Hepatocyte (in vitro differentiated cells): Measurements from ENCODE around the gene CA12. TPM values are rescaled to one million over a fixed set of nuclear protein-coding genes. Genes with fewer than 3 reads are reported as not detected.

Experiments used
- DNase-seq: peaks from one replicate; pipeline ENCODE4 v3.0.0-alpha.2; 2016; ENCODE audit warnings: low spot score
- H2AFZ ChIP-seq: fragments of 200-600 bp; sonication (generic); 2 replicates; pipeline ENCODE4 v1.6.0; 2016; ENCODE audit warnings: antibody characterized with exemption, mild to moderate bottlenecking
- H3K27ac ChIP-seq: fragments of 200-600 bp; sonication (generic); 2 replicates; pipeline ENCODE4 v1.5.1; 2016; ENCODE audit warnings: mild to moderate bottlenecking
- H3K27me3 ChIP-seq: fragments of 200-600 bp; sonication (generic); 2 replicates; pipeline ENCODE4 v1.6.1; 2016
- H3K36me3 ChIP-seq: fragments of 200-600 bp; sonication (generic); replicated peaks from 2 replicates; pipeline ENCODE4 v1.5.1; 2016; ENCODE audit warnings: low read depth; ENCODE audit not compliant: insufficient read depth
- H3K4me1 ChIP-seq: fragments of 200-600 bp; sonication (generic); 2 replicates; pipeline ENCODE4 v1.5.1; 2016; ENCODE audit warnings: mild to moderate bottlenecking, moderate library complexity; ENCODE audit not compliant: insufficient read depth
- H3K4me2 ChIP-seq: fragments of 200-600 bp; sonication (generic); 2 replicates; pipeline ENCODE4 v1.6.0; 2016
- H3K4me3 ChIP-seq: fragments of 200-600 bp; sonication (generic); 2 replicates; pipeline ENCODE4 v1.5.1; 2016; ENCODE audit warnings: mild to moderate bottlenecking
- H3K79me2 ChIP-seq: fragments of 200-600 bp; sonication (generic); 2 replicates; pipeline ENCODE4 v1.6.0; 2017; ENCODE audit warnings: mild to moderate bottlenecking
- H3K9me2 ChIP-seq: fragments of 200-600 bp; sonication (generic); replicated peaks from 2 replicates; pipeline ENCODE4 v1.6.0; 2017; ENCODE audit warnings: mild to moderate bottlenecking; ENCODE audit not compliant: insufficient read depth
- H3K9me3 ChIP-seq: fragments of 200-600 bp; sonication (generic); 2 replicates; pipeline ENCODE4 v1.5.1; 2016; ENCODE audit warnings: low read depth, mild to moderate bottlenecking
- H4K20me1 ChIP-seq: fragments of 200-600 bp; sonication (generic); 2 replicates; pipeline ENCODE4 v1.6.0; 2016; ENCODE audit warnings: mild to moderate bottlenecking; ENCODE audit not compliant: insufficient read depth, poor library complexity, severe bottlenecking
- EZH2 ChIP-seq: fragments of 200-600 bp; sonication (generic); IDR thresholded peaks from 2 replicates; pipeline ENCODE4 v1.6.1; 2016; ENCODE audit warnings: antibody characterized with exemption, mild to moderate bottlenecking, borderline replicate concordance
- EZH2phosphoT487 ChIP-seq: fragments of 200-600 bp; sonication (generic); IDR thresholded peaks from one replicate; pipeline ENCODE4 v1.6.1; 2018; ENCODE audit warnings: antibody characterized with exemption, mild to moderate bottlenecking, low read depth, moderate library complexity; ENCODE audit not compliant: unreplicated experiment, severe bottlenecking
- WGBS: methylation state at CpG from one replicate; pipeline ENCODE4 v1.1.6; 2016; ENCODE audit warnings: low lambda C conversion rate; ENCODE audit errors: missing lambda C conversion rate; 5-methylcytosine and 5-hydroxymethylcytosine counted together
- polyA plus RNA-seq: library from polyadenylated mRNA; unstranded; fragments of >200 nt; fragmentation: Nextera tagmentation; extraction: Ambion mirVana; gene quantifications from 2 replicates; pipeline ENCODE4 v1.2.1, GENCODE V29; 2016
- total RNA-seq: library from RNA; depleted of rRNA; stranded (reverse); fragments of >200 nt; gene quantifications from 2 replicates; pipeline ENCODE4 v1.2.3, GENCODE V29; 2014
- TF ChIP-seq, protein P1 (sequence below): fragments of 200-600 bp; sonication (generic); IDR thresholded peaks from 2 replicates; pipeline ENCODE4 v1.5.1; 2016; ENCODE audit warnings: antibody characterized with exemption, mild to moderate bottlenecking; ENCODE audit not compliant: poor library complexity

Gene CA12
- total and polyA plus RNA-seq, 2 experiments from 2014 or later = 13.8 to 16.6 TPM

DNA sequence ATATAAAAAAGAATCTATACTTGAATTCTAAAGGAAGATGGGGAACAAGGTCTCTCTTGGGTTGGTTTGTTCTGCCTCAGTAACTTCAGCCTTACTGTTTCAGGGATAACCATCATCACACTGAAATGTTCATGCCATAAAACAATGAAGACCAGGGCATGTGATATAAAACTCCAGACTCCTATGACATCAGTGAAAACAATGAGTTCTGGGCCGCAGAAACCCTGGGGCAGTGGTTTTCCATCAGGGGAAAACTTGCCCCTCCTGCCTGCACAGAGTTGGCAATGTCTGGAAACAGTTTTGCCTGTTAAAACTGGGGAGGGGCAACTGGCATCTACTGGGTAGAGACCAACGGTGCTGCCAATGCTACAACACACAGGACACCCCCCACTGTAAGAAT is 46.8 kb downstream of the CA12 start:
- TF ChIP-seq, protein P1, sequence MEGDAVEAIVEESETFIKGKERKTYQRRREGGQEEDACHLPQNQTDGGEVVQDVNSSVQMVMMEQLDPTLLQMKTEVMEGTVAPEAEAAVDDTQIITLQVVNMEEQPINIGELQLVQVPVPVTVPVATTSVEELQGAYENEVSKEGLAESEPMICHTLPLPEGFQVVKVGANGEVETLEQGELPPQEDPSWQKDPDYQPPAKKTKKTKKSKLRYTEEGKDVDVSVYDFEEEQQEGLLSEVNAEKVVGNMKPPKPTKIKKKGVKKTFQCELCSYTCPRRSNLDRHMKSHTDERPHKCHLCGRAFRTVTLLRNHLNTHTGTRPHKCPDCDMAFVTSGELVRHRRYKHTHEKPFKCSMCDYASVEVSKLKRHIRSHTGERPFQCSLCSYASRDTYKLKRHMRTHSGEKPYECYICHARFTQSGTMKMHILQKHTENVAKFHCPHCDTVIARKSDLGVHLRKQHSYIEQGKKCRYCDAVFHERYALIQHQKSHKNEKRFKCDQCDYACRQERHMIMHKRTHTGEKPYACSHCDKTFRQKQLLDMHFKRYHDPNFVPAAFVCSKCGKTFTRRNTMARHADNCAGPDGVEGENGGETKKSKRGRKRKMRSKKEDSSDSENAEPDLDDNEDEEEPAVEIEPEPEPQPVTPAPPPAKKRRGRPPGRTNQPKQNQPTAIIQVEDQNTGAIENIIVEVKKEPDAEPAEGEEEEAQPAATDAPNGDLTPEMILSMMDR = no peak
- TF ChIP-seq EZH2 (no peak), EZH2phosphoT487 (no peak)
- H3K9me3 ChIP-seq = no peaks in the 10 kb centered on the region
- H3K4me1 ChIP-seq = peaks cover 9% of the 10 kb centered on the region
- no peak overlapping the region for H3K4me3 ChIP-seq
- H4K20me1 ChIP-seq = no peaks in the 10 kb centered on the region
- 74% methylated on average over 2 of the region's 2 CpGs for WGBS
- H3K79me2 ChIP-seq = no peaks in the 10 kb centered on the region
- H3K4me2 ChIP-seq = no peak overlapping the region
- H3K36me3 ChIP-seq = no peaks in the 10 kb centered on the region
- no peaks in the 10 kb centered on the region for H3K27me3 ChIP-seq
- H3K27ac ChIP-seq = no peak overlapping the region
- H2AFZ ChIP-seq = no peak overlapping the region
- no peak for DNase-seq
- H3K9me2 ChIP-seq = no peaks in the 10 kb centered on the region

DNA sequence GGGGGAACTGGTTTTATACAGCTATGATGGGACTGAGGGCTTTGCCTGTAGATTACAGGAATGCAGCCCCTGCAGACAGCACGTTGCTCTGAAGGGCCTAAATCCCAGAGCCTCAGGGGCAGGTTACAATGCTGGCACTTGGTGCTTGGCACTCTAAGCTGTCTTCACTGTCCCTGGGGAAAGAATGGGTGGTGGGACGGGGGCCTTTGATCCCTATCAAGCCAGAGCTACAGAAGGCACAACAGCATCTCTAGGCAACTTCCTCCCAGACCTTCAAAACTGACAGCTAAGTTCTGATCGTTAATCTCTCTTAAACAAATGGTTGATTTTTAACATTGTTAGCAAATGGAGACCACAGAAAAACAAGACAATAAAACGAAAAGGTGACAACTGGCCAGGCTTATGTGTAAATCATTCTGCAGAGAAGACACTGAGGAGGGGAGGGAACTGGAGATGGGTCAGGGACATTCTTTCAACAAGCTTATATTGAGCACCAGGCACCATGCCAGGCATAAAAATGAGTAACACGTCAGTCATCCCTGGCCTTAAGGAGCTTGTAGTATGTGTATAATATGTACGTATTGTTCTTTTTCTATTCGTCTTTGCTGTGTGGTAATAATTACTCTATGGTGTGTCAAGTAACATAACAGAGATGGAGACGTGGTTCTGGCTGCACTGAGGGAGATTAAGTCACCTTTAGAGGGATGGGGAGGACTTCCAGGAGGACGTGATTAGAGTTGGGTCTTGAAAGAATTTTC is 49.1 kb downstream of the CA12 start:
- no peak overlapping the region for H3K4me3 ChIP-seq
- H4K20me1 ChIP-seq = no peaks in the 10 kb centered on the region
- no peaks in the 10 kb centered on the region for H3K27me3 ChIP-seq
- no peak overlapping the region for H2AFZ ChIP-seq
- no peak overlapping the region for H3K4me2 ChIP-seq
- no peaks in the 10 kb centered on the region for H3K9me2 ChIP-seq
- H3K27ac ChIP-seq = no peak overlapping the region
- TF ChIP-seq EZH2 (no peak), EZH2phosphoT487 (no peak)
- TF ChIP-seq, protein P1 = no peak
- no peaks in the 10 kb centered on the region for H3K9me3 ChIP-seq
- DNase-seq = no peak
- no peaks in the 10 kb centered on the region for H3K36me3 ChIP-seq
- no peaks in the 10 kb centered on the region for H3K79me2 ChIP-seq
- H3K4me1 ChIP-seq = peaks cover 9% of the 10 kb centered on the region
- whole genome bisulfite sequencing = 49% methylated on average over 9 of the region's 9 CpGs

DNA sequence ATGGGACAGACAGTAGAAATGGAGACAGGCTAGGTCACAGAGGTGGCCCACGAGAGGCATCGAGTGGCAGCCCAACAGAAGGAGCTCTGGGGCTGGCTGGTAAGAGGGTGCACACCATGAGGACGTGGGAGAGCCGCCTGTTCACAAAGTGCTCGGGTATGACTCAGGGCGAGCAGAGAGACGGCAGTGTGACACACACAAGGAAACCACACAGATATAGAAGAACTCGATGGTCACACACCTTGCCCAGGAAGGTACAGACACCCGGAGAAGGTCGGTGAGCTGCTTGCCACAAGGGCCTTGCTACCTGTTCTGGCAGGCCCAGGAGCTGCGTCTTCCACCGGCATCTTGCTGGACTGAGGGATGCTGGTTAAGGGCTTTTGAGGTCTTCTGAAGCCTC is 50.2 kb downstream of the CA12 start:
- no peak for DNase-seq
- Histone ChIP-seq H4K20me1 (no peaks in the 10 kb centered on the region), H3K27me3 (no peaks in the 10 kb centered on the region), H3K79me2 (no peaks in the 10 kb centered on the region), H3K4me2 (no peak overlapping the region), H3K36me3 (no peaks in the 10 kb centered on the region), H3K27ac (no peak overlapping the region), H3K4me3 (no peak overlapping the region), H3K9me3 (no peaks in the 10 kb centered on the region), H3K9me2 (no peaks in the 10 kb centered on the region), H3K4me1 (peaks cover 9% of the 10 kb centered on the region), H2AFZ (no peak overlapping the region)
- WGBS = 89% methylated on average over 12 of the region's 12 CpGs
- TF ChIP-seq EZH2 = no peak
- no peak for TF ChIP-seq EZH2phosphoT487
- TF ChIP-seq, protein P1 = no peak
